Lung (tissue), 12 donors: ENCODE measurements around the gene SHTN1. TPM values are rescaled to one million over a fixed set of nuclear protein-coding genes. Genes with fewer than 3 reads are reported as not detected.

Experiments
- ATAC-seq: fragments of 200-7000 bp; cut with Tn5 transposase; one replicate; pipeline ENCODE4 v1.9.1; 2020; ENCODE audit warnings: moderate number of reproducible peaks; ENCODE audit not compliant: insufficient read depth, low FRiP score
- DNase-seq, 3 donors: peaks; one replicate each; pipeline ENCODE4 v3.0.0-alpha.2; 2013 to 2017
- H3K27ac ChIP-seq, 2 donors: one replicate each; pipeline ENCODE4 v1.5.1; 2013; ENCODE audit warnings: mild to moderate bottlenecking in 2 of 2, moderate library complexity in 2 of 2, control low read depth in 1 of 2, inconsistent platforms in 1 of 2, low read depth in 1 of 2, low read length in 1 of 2
- H3K27me3 ChIP-seq, 3 donors: one replicate each; pipeline ENCODE4 v1.5.1; 2013; ENCODE audit warnings: low read length in 2 of 3; ENCODE audit not compliant: control insufficient read depth in 3 of 3, insufficient read depth in 3 of 3
- H3K36me3 ChIP-seq, 4 donors: one replicate each; pipeline ENCODE4 v1.5.1; 2013; ENCODE audit warnings: low read length in 4 of 4, mild to moderate bottlenecking in 1 of 4, moderate library complexity in 1 of 4; ENCODE audit not compliant: control insufficient read depth in 4 of 4, insufficient read depth in 4 of 4
- H3K4me1 ChIP-seq, 5 donors: one replicate each; pipeline ENCODE4 v1.5.1; 2013; ENCODE audit warnings: low read length in 5 of 5, mild to moderate bottlenecking in 2 of 5, moderate library complexity in 1 of 5; ENCODE audit not compliant: control insufficient read depth in 5 of 5, insufficient read depth in 5 of 5
- H3K4me3 ChIP-seq: one replicate; pipeline ENCODE4 v1.5.1; 2013; ENCODE audit warnings: mild to moderate bottlenecking, control low read depth, moderate library complexity
- H3K9ac ChIP-seq, 2 donors: one replicate each; pipeline ENCODE4 v1.5.1; 2013; ENCODE audit warnings: low read length in 2 of 2, control low read depth in 1 of 2; ENCODE audit not compliant: insufficient read depth in 1 of 2
- H3K9me3 ChIP-seq, 4 donors: one replicate each; pipeline ENCODE4 v1.5.1; 2013; ENCODE audit warnings: low read length in 3 of 4, mild to moderate bottlenecking in 1 of 4, moderate library complexity in 1 of 4; ENCODE audit not compliant: control insufficient read depth in 4 of 4, insufficient read depth in 3 of 4
- CTCF ChIP-seq: IDR thresholded peaks from 2 replicates; pipeline ENCODE4 v1.5.1; 2012; ENCODE audit warnings: mild to moderate bottlenecking; ENCODE audit errors: control extremely low read depth, extremely low read depth
- WGBS, 2 donors: extraction: QIAGEN DNeasy Blood & Tissue Kit; methylation state at CpG; one replicate each; pipeline ENCODE4 v1.1.7; 2013; 5-methylcytosine and 5-hydroxymethylcytosine counted together
- polyA plus RNA-seq, 2 donors: library from polyadenylated mRNA; stranded (reverse); fragments of 200-250 nt; gene quantifications; one replicate each; pipeline ENCODE4 v1.2.1, GENCODE V29; 2013
- total RNA-seq, 2 donors: library from RNA; depleted of rRNA in 1 of 2; stranded (reverse); fragments of >200 nt in 1 of 2; gene quantifications; one replicate each; pipeline ENCODE4 v1.2.1, GENCODE V29; 2014 to 2021
- donor health status: control.
- donor health status: control.
- donor health status: Bipolar disorder and iron deficiency.
- donor health status: healthy.
- donor health status: DM: yes; HTN: yes; CAD: no.

The SHTN1 gene
- total and polyA plus RNA-seq, 4 donors: 14.0 to 28.4 (median 16.7) TPM

- Histone ChIP-seq H3K27ac (no peak overlapping the region), H3K4me3 (no peak overlapping the region), H3K4me1 (peaks cover 0 to 6% (median 0%) of the 10 kb centered on the region in 5 donors), H3K9me3 (no peaks in the 10 kb centered on the region), H3K27me3 (no peaks in the 10 kb centered on the region), H3K36me3 (peaks cover 0 to 3% (median 1%) of the 10 kb centered on the region in 4 donors), H3K9ac (no peak overlapping the region)
- WGBS, 2 donors: 75 to 90% methylated on average over 6 of the region's 6 CpGs
- no peak for TF ChIP-seq CTCF
- ATAC-seq: no peak
- peak; percentile 28 to 63 (median 36) for DNase-seq
These were observed 97.6 kb downstream of the SHTN1 start for GRCh38 chr10:116907245-116907987.

GRCh38 chr10:116905845-116906210 is 99.2 kb downstream of the SHTN1 start:
- Histone ChIP-seq H3K36me3 (peaks cover 0 to 3% (median under 1%) of the 10 kb centered on the region in 4 donors), H3K4me3 (no peak overlapping the region), H3K9me3 (no peaks in the 10 kb centered on the region), H3K27me3 (no peaks in the 10 kb centered on the region), H3K4me1 (peaks cover 0 to 6% (median 0%) of the 10 kb centered on the region in 5 donors), H3K9ac (no peak overlapping the region), H3K27ac (no peak overlapping the region)
- ATAC-seq (no peak), DNase-seq (no peak)
- 92 to 100% methylated on average over 3 of the region's 3 CpGs for WGBS, 2 donors
- no peak for TF ChIP-seq CTCF

GRCh38 chr10:116899626-116900025 is 105.4 kb downstream of the SHTN1 start:
- H3K4me1 ChIP-seq: peaks cover 0 to 10% (median 0%) of the 10 kb centered on the region in 5 donors
- peaks cover 0 to 1% (median 0%) of the 10 kb centered on the region in 4 donors for H3K36me3 ChIP-seq
- H3K27ac ChIP-seq: no peak overlapping the region
- no peak overlapping the region for H3K4me3 ChIP-seq
- ATAC-seq (no peak), DNase-seq (peak in 1 of 3 donors; percentile 35)
- TF ChIP-seq CTCF: no peak
- no peaks in the 10 kb centered on the region for H3K9me3 ChIP-seq
- H3K27me3 ChIP-seq: no peaks in the 10 kb centered on the region
- 77 to 84% methylated on average over 4 of the region's 4 CpGs for WGBS, 2 donors
- no peak overlapping the region for H3K9ac ChIP-seq

- TF ChIP-seq CTCF: no peak
- no peak for ATAC-seq
- Histone ChIP-seq H3K9ac (no peak overlapping the region), H3K4me3 (no peak overlapping the region), H3K9me3 (no peaks in the 10 kb centered on the region), H3K4me1 (peaks cover 0 to 20% (median 4%) of the 10 kb centered on the region in 5 donors), H3K36me3 (no peaks in the 10 kb centered on the region), H3K27me3 (no peaks in the 10 kb centered on the region), H3K27ac (no peak overlapping the region)
- DNase-seq: no peak
These were observed 111.3 kb downstream of the SHTN1 start for GRCh38 chr10:116893686-116894037.
